ENCODE data around the gene PIWIL1. TPM values are rescaled to one million over a fixed set of nuclear protein-coding genes. Genes with fewer than 3 reads are reported as not detected.

Gene PIWIL1
- total RNA-seq, 1 experiment from 2014 or later = not detected

GRCh38 chr12:130420071-130420470, 82.4 kb downstream of the PIWIL1 start:
- Histone ChIP-seq H3K36me3 (ENCODE audit: low read depth, low read length) (no peaks in the 10 kb centered on the region), H3K79me2 (ENCODE audit: low read length) (no peaks in the 10 kb centered on the region), H4K20me1 (ENCODE audit: low read length) (no peaks in the 10 kb centered on the region), H3K4me3 (ENCODE audit: low read length) (no peak overlapping the region), H3K27me3 (ENCODE audit: low read length) (no peaks in the 10 kb centered on the region), H3K9ac (ENCODE audit: low read length) (no peak overlapping the region), H3K27ac (ENCODE audit: low read length) (no peak overlapping the region), H3K9me3 (ENCODE audit: low read length) (no peaks in the 10 kb centered on the region), H3K4me2 (ENCODE audit: low read length) (no peak overlapping the region), H2AFZ (ENCODE audit: low read length) (no peak overlapping the region), H3K4me1 (ENCODE audit: insufficient read depth, low read length) (no peaks in the 10 kb centered on the region), H3K9me2 (replicated peaks; ENCODE audit: low read length) (no peaks in the 10 kb centered on the region), H3F3A (ENCODE audit: low read length, unreplicated experiment) (no peaks in the 10 kb centered on the region)
- DNase-seq = no peak
- intact Hi-C loops (cut with micrococcal nuclease) = no loop called here
- CTCF ChIA-PET = no interaction called here
- BruUV-seq (replicated peaks) = no TSS peak
- ATAC-seq = no peak
- POLR2A ChIA-PET (ENCODE audit: unreplicated experiment) = no interaction called here
- TF ChIP-seq EZH2 (IDR thresholded peaks at IDR 0.05; ENCODE audit: low read length, unreplicated experiment) (no peak), EZH2phosphoT487 (IDR thresholded peaks at IDR 0.05; ENCODE audit: borderline replicate concordance, low read length) (no peak), CTCF (conservative IDR thresholded peaks at IDR 0.05; ENCODE audit: low read depth, low read length) (no peak)

GRCh38 chr12:130421896-130422295, 84.2 kb downstream of the PIWIL1 start:
- DNase-seq = no peak
- Histone ChIP-seq H3K9ac (ENCODE audit: low read length) (no peak overlapping the region), H3K36me3 (ENCODE audit: low read depth, low read length) (no peaks in the 10 kb centered on the region), H2AFZ (ENCODE audit: low read length) (no peak overlapping the region), H3K79me2 (ENCODE audit: low read length) (no peaks in the 10 kb centered on the region), H3K27me3 (ENCODE audit: low read length) (no peaks in the 10 kb centered on the region), H3K27ac (ENCODE audit: low read length) (no peak overlapping the region), H4K20me1 (ENCODE audit: low read length) (no peaks in the 10 kb centered on the region), H3K9me2 (replicated peaks; ENCODE audit: low read length) (no peaks in the 10 kb centered on the region), H3K4me3 (ENCODE audit: low read length) (no peak overlapping the region), H3K4me2 (ENCODE audit: low read length) (no peak overlapping the region), H3K4me1 (ENCODE audit: insufficient read depth, low read length) (no peaks in the 10 kb centered on the region), H3F3A (ENCODE audit: low read length, unreplicated experiment) (no peaks in the 10 kb centered on the region), H3K9me3 (ENCODE audit: low read length) (no peaks in the 10 kb centered on the region)
- no TSS peak for BruUV-seq (replicated peaks)
- ChIA-PET CTCF (no interaction called here), POLR2A (ENCODE audit: unreplicated experiment) (no interaction called here)
- TF ChIP-seq EZH2 (IDR thresholded peaks at IDR 0.05; ENCODE audit: low read length, unreplicated experiment) (no peak), CTCF (conservative IDR thresholded peaks at IDR 0.05; ENCODE audit: low read depth, low read length) (no peak), EZH2phosphoT487 (IDR thresholded peaks at IDR 0.05; ENCODE audit: borderline replicate concordance, low read length) (no peak)
- ATAC-seq = no peak
- intact Hi-C loops (cut with micrococcal nuclease) = no loop called here

Other genes with a start within 250 kb of the PIWIL1 start
- not detected in 2 replicates for gene FZD10, start 175.4 kb upstream of the PIWIL1 start, total RNA-seq (2014; rRNA removed)

Measured in PC-3 (cell line).